ENCODE data around the gene STAG3.

DNA sequence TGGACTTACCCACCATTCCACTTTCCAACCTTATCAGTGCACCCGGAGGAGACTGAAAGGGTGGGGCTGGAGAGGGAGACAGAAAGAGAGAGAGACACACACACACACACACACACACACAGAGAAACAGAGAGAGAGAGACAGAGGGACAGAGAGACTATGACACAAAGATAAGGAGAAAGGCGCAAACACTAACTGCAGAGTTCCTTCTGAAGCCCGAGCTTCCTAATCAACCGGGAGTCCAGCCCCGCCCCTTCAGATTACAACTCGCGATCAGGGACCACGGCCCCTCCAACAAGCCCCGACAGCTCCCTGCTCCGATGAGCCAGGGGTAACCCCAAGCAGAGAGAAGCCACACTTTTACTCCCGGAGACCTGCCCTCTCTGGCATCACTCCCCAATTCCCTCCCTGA, 9.8 kb upstream of the STAG3 start:
- TF ChIP-seq, protein P1, sequence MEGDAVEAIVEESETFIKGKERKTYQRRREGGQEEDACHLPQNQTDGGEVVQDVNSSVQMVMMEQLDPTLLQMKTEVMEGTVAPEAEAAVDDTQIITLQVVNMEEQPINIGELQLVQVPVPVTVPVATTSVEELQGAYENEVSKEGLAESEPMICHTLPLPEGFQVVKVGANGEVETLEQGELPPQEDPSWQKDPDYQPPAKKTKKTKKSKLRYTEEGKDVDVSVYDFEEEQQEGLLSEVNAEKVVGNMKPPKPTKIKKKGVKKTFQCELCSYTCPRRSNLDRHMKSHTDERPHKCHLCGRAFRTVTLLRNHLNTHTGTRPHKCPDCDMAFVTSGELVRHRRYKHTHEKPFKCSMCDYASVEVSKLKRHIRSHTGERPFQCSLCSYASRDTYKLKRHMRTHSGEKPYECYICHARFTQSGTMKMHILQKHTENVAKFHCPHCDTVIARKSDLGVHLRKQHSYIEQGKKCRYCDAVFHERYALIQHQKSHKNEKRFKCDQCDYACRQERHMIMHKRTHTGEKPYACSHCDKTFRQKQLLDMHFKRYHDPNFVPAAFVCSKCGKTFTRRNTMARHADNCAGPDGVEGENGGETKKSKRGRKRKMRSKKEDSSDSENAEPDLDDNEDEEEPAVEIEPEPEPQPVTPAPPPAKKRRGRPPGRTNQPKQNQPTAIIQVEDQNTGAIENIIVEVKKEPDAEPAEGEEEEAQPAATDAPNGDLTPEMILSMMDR (IDR thresholded peaks at IDR 0.05), result no peak
- TF ChIP-seq POLR2A (IDR thresholded peaks at IDR 0.05), result no peak
